Neural progenitor cell (in vitro differentiated cells): Measurements from ENCODE around the gene SMARCA4. TPM values are rescaled to one million over a fixed set of nuclear protein-coding genes. Genes with fewer than 3 reads are reported as not detected.

ENCODE experiments used
- DNase-seq: peaks from one replicate; pipeline ENCODE4 v3.0.0-alpha.2; 2016; ENCODE audit warnings: low spot score
- H2AFZ ChIP-seq: fragments of 200-600 bp; sonication (generic); replicated peaks from 2 replicates; pipeline ENCODE4 v1.6.1; 2016; ENCODE audit warnings: antibody characterized with exemption
- H3F3A ChIP-seq: fragments of 200-600 bp; sonication (generic); 2 replicates; pipeline ENCODE4 v1.6.1; 2016; ENCODE audit warnings: antibody characterized with exemption, low read depth
- H3K27ac ChIP-seq: fragments of 200-600 bp; sonication (generic); 2 replicates; pipeline ENCODE4 v1.5.1; 2016; ENCODE audit warnings: mild to moderate bottlenecking
- H3K27me3 ChIP-seq: fragments of 200-600 bp; sonication (generic); 2 replicates; pipeline ENCODE4 v1.6.1; 2016; ENCODE audit warnings: mild to moderate bottlenecking, moderate library complexity
- H3K36me3 ChIP-seq: fragments of 200-600 bp; sonication (generic); 2 replicates; pipeline ENCODE4 v1.5.1; 2016
- H3K4me1 ChIP-seq: fragments of 200-600 bp; sonication (generic); 2 replicates; pipeline ENCODE4 v1.6.1; 2016; ENCODE audit warnings: mixed run types
- H3K4me2 ChIP-seq: fragments of 200-600 bp; sonication (generic); 2 replicates; pipeline ENCODE4 v1.6.1; 2016
- H3K4me3 ChIP-seq: fragments of 200-600 bp; sonication (generic); 2 replicates; pipeline ENCODE4 v1.5.1; 2016
- H3K79me2 ChIP-seq: fragments of 200-600 bp; sonication (generic); 2 replicates; pipeline ENCODE4 v1.6.1; 2016; ENCODE audit warnings: low read depth
- H3K9ac ChIP-seq: fragments of 200-600 bp; sonication (generic); 2 replicates; pipeline ENCODE4 v1.6.1; 2016
- H3K9me3 ChIP-seq: fragments of 200-600 bp; sonication (generic); 2 replicates; pipeline ENCODE4 v1.5.1; 2016; ENCODE audit warnings: low read depth
- H4K20me1 ChIP-seq: fragments of 200-600 bp; sonication (generic); 2 replicates; pipeline ENCODE4 v1.6.1; 2016; ENCODE audit warnings: low read depth
- H3K27ac Mint-ChIP-seq: 3 replicates; pipeline ENCODE4 v1.8.0; 2021; ENCODE audit warnings: mixed read lengths
- H3K27me3 Mint-ChIP-seq: 2 replicates; pipeline ENCODE4 v1.8.0; 2022; ENCODE audit warnings: low read depth, mild to moderate bottlenecking, inconsistent platforms, moderate library complexity, mixed read lengths; ENCODE audit not compliant: insufficient read depth
- H3K36me3 Mint-ChIP-seq: 3 replicates; pipeline ENCODE4 v1.8.0; 2021; ENCODE audit warnings: mixed read lengths
- H3K4me1 Mint-ChIP-seq: 3 replicates; pipeline ENCODE4 v1.8.0; 2021; ENCODE audit warnings: mixed read lengths
- H3K4me3 Mint-ChIP-seq: 3 replicates; pipeline ENCODE4 v1.8.0; 2021; ENCODE audit warnings: mild to moderate bottlenecking, moderate library complexity, mixed read lengths
- H3K9me3 Mint-ChIP-seq: 3 replicates; pipeline ENCODE4 v1.8.0; 2020; ENCODE audit warnings: mixed read lengths
- EZH2 ChIP-seq: fragments of 200-600 bp; sonication (generic); IDR thresholded peaks from 2 replicates; pipeline ENCODE4 v1.6.1; 2017; ENCODE audit warnings: antibody characterized with exemption, mild to moderate bottlenecking, moderate library complexity
- EZH2phosphoT487 ChIP-seq: fragments of 200-600 bp; sonication (generic); IDR thresholded peaks from 2 replicates; pipeline ENCODE4 v1.6.1; 2017; ENCODE audit warnings: antibody characterized with exemption
- total RNA-seq: library from RNA; depleted of rRNA; stranded (reverse); fragments of >200 nt; gene quantifications from 2 replicates; pipeline ENCODE4 v1.2.3, GENCODE V29; 2015; ENCODE audit warnings: low replicate concordance
- TF ChIP-seq, protein P1 (sequence below): fragments of 200-600 bp; sonication (generic); IDR thresholded peaks from 2 replicates; pipeline ENCODE4 v1.5.1; 2017; ENCODE audit warnings: antibody characterized with exemption, mild to moderate bottlenecking

The SMARCA4 gene
- total RNA-seq, 1 donor from 2014 or later = 169 TPM

- H3K4me1 Mint-ChIP-seq = no peaks in the 10 kb centered on the region
- H3K9me3 Mint-ChIP-seq = no peaks in the 10 kb centered on the region
Observed at GRCh38 chr19:11012507-11012906, 51.7 kb downstream of the SMARCA4 start.

GRCh38 chr19:11013771-11014170 lies 52.9 kb downstream of the SMARCA4 start:
- peaks cover 23% of the 10 kb centered on the region for H4K20me1 ChIP-seq
- no peaks in the 10 kb centered on the region for H3K27me3 ChIP-seq
- H3K36me3 ChIP-seq = no peaks in the 10 kb centered on the region
- Mint-ChIP-seq H3K4me1 (no peaks in the 10 kb centered on the region), H3K4me3 (no peak overlapping the region), H3K27ac (no peak overlapping the region), H3K27me3 (peaks cover 2% of the 10 kb centered on the region), H3K9me3 (no peaks in the 10 kb centered on the region), H3K36me3 (peaks cover 54% of the 10 kb centered on the region)
- no peaks in the 10 kb centered on the region for H3K9me3 ChIP-seq
- H3K9ac ChIP-seq = no peak overlapping the region
- H3K79me2 ChIP-seq = no peaks in the 10 kb centered on the region
- TF ChIP-seq, protein P1, sequence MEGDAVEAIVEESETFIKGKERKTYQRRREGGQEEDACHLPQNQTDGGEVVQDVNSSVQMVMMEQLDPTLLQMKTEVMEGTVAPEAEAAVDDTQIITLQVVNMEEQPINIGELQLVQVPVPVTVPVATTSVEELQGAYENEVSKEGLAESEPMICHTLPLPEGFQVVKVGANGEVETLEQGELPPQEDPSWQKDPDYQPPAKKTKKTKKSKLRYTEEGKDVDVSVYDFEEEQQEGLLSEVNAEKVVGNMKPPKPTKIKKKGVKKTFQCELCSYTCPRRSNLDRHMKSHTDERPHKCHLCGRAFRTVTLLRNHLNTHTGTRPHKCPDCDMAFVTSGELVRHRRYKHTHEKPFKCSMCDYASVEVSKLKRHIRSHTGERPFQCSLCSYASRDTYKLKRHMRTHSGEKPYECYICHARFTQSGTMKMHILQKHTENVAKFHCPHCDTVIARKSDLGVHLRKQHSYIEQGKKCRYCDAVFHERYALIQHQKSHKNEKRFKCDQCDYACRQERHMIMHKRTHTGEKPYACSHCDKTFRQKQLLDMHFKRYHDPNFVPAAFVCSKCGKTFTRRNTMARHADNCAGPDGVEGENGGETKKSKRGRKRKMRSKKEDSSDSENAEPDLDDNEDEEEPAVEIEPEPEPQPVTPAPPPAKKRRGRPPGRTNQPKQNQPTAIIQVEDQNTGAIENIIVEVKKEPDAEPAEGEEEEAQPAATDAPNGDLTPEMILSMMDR = no peak
- TF ChIP-seq EZH2phosphoT487 (no peak), EZH2 (no peak)
- no peaks in the 10 kb centered on the region for H3F3A ChIP-seq
- no peak overlapping the region for H2AFZ ChIP-seq
- H3K4me3 ChIP-seq = no peak overlapping the region
- no peaks in the 10 kb centered on the region for H3K4me1 ChIP-seq
- no peak for DNase-seq
- no peak overlapping the region for H3K4me2 ChIP-seq
- H3K27ac ChIP-seq = no peak overlapping the region

More at GRCh38 chr19:11012507-11012906, 51.7 kb downstream of the SMARCA4 start:
- no peak overlapping the region for H3K27ac ChIP-seq
- H3F3A ChIP-seq = no peaks in the 10 kb centered on the region
- Mint-ChIP-seq H3K4me3 (no peak overlapping the region), H3K27me3 (peaks cover 2% of the 10 kb centered on the region), H3K27ac (no peak overlapping the region), H3K36me3 (peaks cover 55% of the 10 kb centered on the region)
- TF ChIP-seq EZH2 = no peak
- TF ChIP-seq, protein P1 = no peak
- no peak for TF ChIP-seq EZH2phosphoT487
- no peak overlapping the region for H3K9ac ChIP-seq
- H3K4me3 ChIP-seq = no peak overlapping the region
- H3K4me1 ChIP-seq = no peaks in the 10 kb centered on the region
- no peak overlapping the region for H2AFZ ChIP-seq
- H4K20me1 ChIP-seq = peaks cover 23% of the 10 kb centered on the region
- H3K79me2 ChIP-seq = no peaks in the 10 kb centered on the region
- H3K27me3 ChIP-seq = no peaks in the 10 kb centered on the region
- DNase-seq = no peak
- no peaks in the 10 kb centered on the region for H3K36me3 ChIP-seq
- H3K9me3 ChIP-seq = no peaks in the 10 kb centered on the region
- H3K4me2 ChIP-seq = no peak overlapping the region

DNA sequence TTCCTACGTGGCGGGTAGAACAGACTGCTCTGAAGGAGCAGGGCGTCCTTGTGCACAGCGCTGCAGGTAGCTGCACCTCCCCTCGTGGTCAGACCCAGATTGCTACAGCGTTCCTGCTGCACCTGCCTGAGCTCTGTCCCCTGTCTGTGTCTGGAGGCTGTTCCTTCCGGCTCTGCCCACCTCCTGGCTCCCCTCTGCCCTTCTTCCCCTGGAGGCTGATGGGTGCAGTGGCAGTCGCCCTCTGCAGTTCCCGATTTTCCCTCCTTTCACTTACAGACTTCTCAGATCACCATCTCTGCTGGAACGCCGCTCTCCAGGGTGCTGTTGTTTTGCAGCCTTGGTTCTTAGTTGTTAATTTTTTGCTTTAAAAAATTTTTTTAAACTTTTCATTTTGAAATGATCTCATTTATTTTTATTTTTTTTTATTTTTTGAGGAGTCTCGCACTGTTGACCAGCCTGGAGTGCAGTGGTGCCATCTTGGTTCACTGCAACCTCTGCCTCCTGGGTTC lies 53.6 kb downstream of the SMARCA4 start:
- no peak for DNase-seq

More for the DNA sequence above, 53.6 kb downstream of the SMARCA4 start:
- Histone ChIP-seq H3K9me3 (no peaks in the 10 kb centered on the region), H3K27me3 (no peaks in the 10 kb centered on the region), H3K4me3 (no peak overlapping the region), H3K9ac (no peak overlapping the region), H3K4me2 (no peak overlapping the region), H2AFZ (no peak overlapping the region), H3K4me1 (no peaks in the 10 kb centered on the region), H3K36me3 (no peaks in the 10 kb centered on the region), H3K79me2 (no peaks in the 10 kb centered on the region), H3F3A (no peaks in the 10 kb centered on the region), H4K20me1 (peaks cover 23% of the 10 kb centered on the region), H3K27ac (no peak overlapping the region)
- Mint-ChIP-seq H3K27me3 (peaks cover 4% of the 10 kb centered on the region), H3K4me3 (no peak overlapping the region), H3K36me3 (peaks cover 55% of the 10 kb centered on the region), H3K27ac (no peak overlapping the region), H3K4me1 (no peaks in the 10 kb centered on the region), H3K9me3 (no peaks in the 10 kb centered on the region)
- TF ChIP-seq EZH2phosphoT487 (no peak), EZH2 (no peak)
- TF ChIP-seq, protein P1 = no peak
